Neural progenitor cell (in vitro differentiated cells): ENCODE data around the gene GABRR1.

Experiments
- EZH2phosphoT487 ChIP-seq: fragments of 200-600 bp; sonication (generic); IDR thresholded peaks from 2 replicates; pipeline ENCODE4 v1.6.1; 2017; ENCODE audit warnings: antibody characterized with exemption
- TF ChIP-seq, protein P1 (sequence below): fragments of 200-600 bp; sonication (generic); IDR thresholded peaks from 2 replicates; pipeline ENCODE4 v1.5.1; 2017; ENCODE audit warnings: antibody characterized with exemption, mild to moderate bottlenecking

DNA sequence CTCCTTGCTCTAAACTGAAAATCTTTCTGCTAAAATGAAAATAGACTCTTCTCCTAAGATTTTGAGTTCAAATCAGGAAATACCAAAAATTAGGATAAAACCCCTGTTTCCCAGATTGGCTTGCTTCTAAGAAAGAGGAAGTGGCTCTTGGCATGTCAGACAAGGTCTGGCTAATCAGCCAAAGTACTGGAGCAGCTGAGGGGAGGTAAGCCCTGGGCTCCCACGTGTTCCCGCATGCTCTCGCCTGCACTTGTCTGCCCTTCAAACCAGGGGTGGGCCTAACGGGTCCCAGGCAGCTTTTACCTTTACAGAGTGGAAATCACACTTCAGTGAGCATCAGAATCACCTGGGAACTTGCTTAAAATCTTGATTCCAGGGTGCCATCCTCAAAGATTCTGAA, 43.2 kb upstream of the GABRR1 start:
- TF ChIP-seq EZH2phosphoT487, result no peak
- TF ChIP-seq, protein P1, sequence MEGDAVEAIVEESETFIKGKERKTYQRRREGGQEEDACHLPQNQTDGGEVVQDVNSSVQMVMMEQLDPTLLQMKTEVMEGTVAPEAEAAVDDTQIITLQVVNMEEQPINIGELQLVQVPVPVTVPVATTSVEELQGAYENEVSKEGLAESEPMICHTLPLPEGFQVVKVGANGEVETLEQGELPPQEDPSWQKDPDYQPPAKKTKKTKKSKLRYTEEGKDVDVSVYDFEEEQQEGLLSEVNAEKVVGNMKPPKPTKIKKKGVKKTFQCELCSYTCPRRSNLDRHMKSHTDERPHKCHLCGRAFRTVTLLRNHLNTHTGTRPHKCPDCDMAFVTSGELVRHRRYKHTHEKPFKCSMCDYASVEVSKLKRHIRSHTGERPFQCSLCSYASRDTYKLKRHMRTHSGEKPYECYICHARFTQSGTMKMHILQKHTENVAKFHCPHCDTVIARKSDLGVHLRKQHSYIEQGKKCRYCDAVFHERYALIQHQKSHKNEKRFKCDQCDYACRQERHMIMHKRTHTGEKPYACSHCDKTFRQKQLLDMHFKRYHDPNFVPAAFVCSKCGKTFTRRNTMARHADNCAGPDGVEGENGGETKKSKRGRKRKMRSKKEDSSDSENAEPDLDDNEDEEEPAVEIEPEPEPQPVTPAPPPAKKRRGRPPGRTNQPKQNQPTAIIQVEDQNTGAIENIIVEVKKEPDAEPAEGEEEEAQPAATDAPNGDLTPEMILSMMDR, result no peak
